Left hindlimb (tissue), 1 donor: Measurements from ENCODE around the gene PRH2.

ENCODE experiments used
- DNase-seq: peaks from one replicate; pipeline ENCODE4 v3.0.0-alpha.2; 2018

PRH2 gene

GRCh38 chr12:10965476-10965875 is 36.4 kb downstream of the PRH2 start:
- DNase-seq: no peak

DNA sequence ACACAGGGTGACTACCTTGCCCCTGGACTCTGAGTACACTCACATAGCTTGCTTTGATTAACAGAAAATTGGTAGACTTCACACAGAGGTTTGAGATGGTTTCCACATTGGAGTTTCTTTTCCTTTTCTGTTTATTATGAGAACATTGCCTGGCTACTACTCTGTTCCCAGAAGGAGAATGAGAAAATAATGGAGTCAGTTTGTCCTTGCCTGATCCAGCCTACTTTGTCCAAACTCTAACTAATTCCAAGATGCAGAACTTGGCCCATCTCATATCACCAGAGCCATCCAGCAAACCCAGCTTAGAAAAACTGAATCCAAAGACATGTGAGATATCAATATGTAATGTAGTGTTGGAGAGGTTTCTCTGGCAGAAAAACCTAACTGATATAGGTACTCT is 37.3 kb downstream of the PRH2 start:
- DNase-seq: no peak

DNA sequence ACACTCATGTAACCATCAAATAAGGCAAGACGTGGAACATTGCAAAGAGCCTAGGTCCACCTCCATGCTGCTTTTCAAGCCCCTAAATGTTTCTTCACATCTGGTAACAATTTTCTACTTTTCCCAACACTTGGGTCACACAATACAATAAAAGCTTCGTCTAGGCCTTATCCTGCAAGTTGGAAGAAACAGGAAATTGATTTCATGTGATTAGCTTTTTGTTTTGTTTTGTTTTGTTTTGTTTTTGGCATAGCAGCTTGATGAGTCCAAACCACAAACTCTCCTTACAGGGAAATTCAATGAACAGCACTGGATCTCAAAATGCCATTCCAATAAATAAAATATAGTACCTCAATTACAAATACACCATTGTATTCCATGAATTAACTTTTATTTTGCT is 38.4 kb downstream of the PRH2 start:
- no peak for DNase-seq

- DNase-seq: no peak
These were observed 39.9 kb downstream of the PRH2 start for GRCh38 chr12:10968765-10969456.

DNA sequence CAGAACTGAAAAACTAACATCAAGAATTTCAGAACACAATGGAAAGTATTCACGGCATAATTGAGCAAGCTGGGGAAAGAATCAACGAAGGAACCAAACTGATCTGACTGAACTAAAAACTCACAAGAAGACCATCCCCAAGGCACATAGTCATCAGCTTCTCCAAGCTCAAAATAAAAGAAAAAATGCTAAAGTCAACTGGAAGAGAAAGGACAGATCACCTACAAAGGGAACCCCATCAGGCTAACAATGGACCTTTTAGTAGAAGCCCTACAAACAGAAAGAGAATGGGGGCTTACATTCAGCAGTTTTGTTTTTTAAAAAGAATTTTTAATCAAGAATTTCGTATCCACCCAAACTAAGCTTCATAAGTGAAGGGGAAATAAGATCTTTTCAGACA is 45.9 kb downstream of the PRH2 start:
- DNase-seq: no peak

DNA sequence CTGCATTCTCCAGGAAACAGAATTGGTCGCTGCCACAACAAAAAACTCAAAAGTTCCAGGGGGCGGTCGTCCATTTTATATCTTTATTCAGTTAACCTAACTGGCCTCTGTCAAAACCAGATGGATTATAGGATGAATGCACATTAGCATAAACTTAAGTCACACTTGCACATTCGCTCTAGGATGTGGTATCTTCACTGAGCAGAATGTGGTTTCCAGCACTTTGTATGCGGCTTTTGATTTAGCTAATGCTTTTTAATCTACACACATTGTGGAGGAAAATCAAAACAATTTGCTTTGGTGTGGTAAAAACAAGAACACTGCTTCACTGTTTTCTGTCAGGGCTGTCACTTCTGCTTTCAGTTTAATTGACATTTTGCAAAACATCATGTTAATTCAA is 53.2 kb downstream of the PRH2 start:
- no peak for DNase-seq
